PC-3 (cell line): Measurements from ENCODE around the gene PRR5L. TPM values are rescaled to one million over a fixed set of nuclear protein-coding genes. Genes with fewer than 3 reads are reported as not detected.

Source experiments
- ATAC-seq: fragments of 200-7000 bp; cut with Tn5 transposase; 2 replicates; pipeline ENCODE4 v1.9.1; 2020; ENCODE audit warnings: mild to moderate bottlenecking, moderate library complexity
- BruUV-seq: library from RNA; stranded (reverse); fragments of 400-500 nt; replicated peaks from 2 replicates; lab custom pipeline; 2021; lab: Mats Ljungman, UMichigan
- CTCF ChIA-PET: fragments of 300-600 bp; sonication (Branson Sonifier 250); formaldehyde crosslinking; loops from one replicate; lab custom pipeline; 2022; ENCODE audit warnings: antibody characterized with exemption; lab: Charles Lee
- POLR2A ChIA-PET: fragments of 300-600 bp; sonication (Branson Sonifier 250); formaldehyde crosslinking; loops from one replicate; lab custom pipeline; 2022; ENCODE audit warnings: antibody characterized with exemption; ENCODE audit not compliant: unreplicated experiment; lab: Charles Lee
- DNase-seq: peaks from one replicate; pipeline ENCODE4 v3.0.0-alpha.2; 2015
- H2AFZ ChIP-seq: fragments of 300-600 bp; sonication (generic); 2 replicates; pipeline ENCODE4 v1.6.0; 2016; ENCODE audit warnings: antibody characterized with exemption, low read length
- H3F3A ChIP-seq: fragments of 300-600 bp; sonication (generic); one replicate; pipeline ENCODE4 v1.6.0; 2017; ENCODE audit warnings: antibody characterized with exemption, low read length, control low read depth, mild to moderate bottlenecking; ENCODE audit not compliant: unreplicated experiment
- H3K27ac ChIP-seq: fragments of 300-600 bp; sonication (generic); 2 replicates; pipeline ENCODE4 v1.5.1; 2016; ENCODE audit warnings: mild to moderate bottlenecking, low read length
- H3K27me3 ChIP-seq: fragments of 300-600 bp; sonication (generic); 2 replicates; pipeline ENCODE4 v1.6.1; 2016; ENCODE audit warnings: low read length, mixed read lengths
- H3K36me3 ChIP-seq: fragments of 300-600 bp; sonication (generic); 2 replicates; pipeline ENCODE4 v1.6.1; 2016; ENCODE audit warnings: low read depth, mixed run types, low read length, mixed read lengths
- H3K4me1 ChIP-seq: fragments of 300-600 bp; sonication (generic); 2 replicates; pipeline ENCODE4 v1.5.1; 2016; ENCODE audit warnings: low read length; ENCODE audit not compliant: insufficient read depth
- H3K4me2 ChIP-seq: fragments of 300-600 bp; sonication (generic); 2 replicates; pipeline ENCODE4 v1.6.0; 2016; ENCODE audit warnings: low read length
- H3K4me3 ChIP-seq: fragments of 300-600 bp; sonication (generic); 2 replicates; pipeline ENCODE4 v1.5.1; 2016; ENCODE audit warnings: mild to moderate bottlenecking, low read length, mixed read lengths
- H3K79me2 ChIP-seq: fragments of 300-600 bp; sonication (generic); 2 replicates; pipeline ENCODE4 v1.6.1; 2017; ENCODE audit warnings: low read length, mixed read lengths
- H3K9ac ChIP-seq: fragments of 300-600 bp; sonication (generic); 2 replicates; pipeline ENCODE4 v1.6.0; 2016; ENCODE audit warnings: mild to moderate bottlenecking, low read length
- H3K9me2 ChIP-seq: fragments of 300-600 bp; sonication (generic); replicated peaks from 2 replicates; pipeline ENCODE4 v1.6.1; 2016; ENCODE audit warnings: mixed run types, low read length, mixed read lengths
- H3K9me3 ChIP-seq: fragments of 300-600 bp; sonication (generic); 2 replicates; pipeline ENCODE4 v1.6.1; 2016; ENCODE audit warnings: low read length, mixed read lengths
- H4K20me1 ChIP-seq: fragments of 300-600 bp; sonication (generic); 2 replicates; pipeline ENCODE4 v1.6.1; 2016; ENCODE audit warnings: low read length, mixed read lengths
- EZH2 ChIP-seq: fragments of 300-600 bp; sonication (generic); IDR thresholded peaks from one replicate; pipeline ENCODE4 v1.6.1; 2017; ENCODE audit warnings: antibody characterized with exemption, mild to moderate bottlenecking, low read length; ENCODE audit not compliant: unreplicated experiment
- EZH2phosphoT487 ChIP-seq: fragments of 300-600 bp; sonication (generic); IDR thresholded peaks from 2 replicates; pipeline ENCODE4 v1.6.1; 2018; ENCODE audit warnings: mild to moderate bottlenecking, antibody characterized with exemption, low read length, borderline replicate concordance
- intact Hi-C: fragments of 100-400 bp; cut with micrococcal nuclease; formaldehyde crosslinking; loops from 2 replicates; pipeline ENCODE4 v1.9.0; 2023
- total RNA-seq: library from RNA; depleted of rRNA; stranded (reverse); fragments of >200 nt; gene quantifications from 2 replicates; pipeline ENCODE4 v1.2.3, GENCODE V29; 2014
- TF ChIP-seq, protein P1 (sequence below): fragments of 300-600 bp; sonication (generic); conservative IDR thresholded peaks from 2 replicates; pipeline ENCODE4 v1.5.1; 2017; ENCODE audit warnings: antibody characterized with exemption, low read depth, mild to moderate bottlenecking, low read length

Gene PRR5L
- total RNA-seq, 1 experiment from 2014 or later = 4.7 TPM

- Histone ChIP-seq H3K9ac (no peak overlapping the region), H3K4me2 (no peak overlapping the region), H4K20me1 (no peaks in the 10 kb centered on the region), H3K79me2 (no peaks in the 10 kb centered on the region), H3F3A (no peaks in the 10 kb centered on the region), H3K36me3 (peaks cover 7% of the 10 kb centered on the region; the same call in 1 of the 2 replicates), H3K27ac (no peak overlapping the region), H3K9me2 (no peaks in the 10 kb centered on the region), H3K27me3 (no peaks in the 10 kb centered on the region), H3K4me3 (no peak overlapping the region), H2AFZ (no peak overlapping the region), H3K4me1 (no peaks in the 10 kb centered on the region), H3K9me3 (no peaks in the 10 kb centered on the region)
- ChIA-PET CTCF (no interaction called here), POLR2A (no interaction called here)
- no peak for DNase-seq
- no peak for TF ChIP-seq EZH2phosphoT487
- TF ChIP-seq EZH2 = no peak
- TF ChIP-seq, protein P1, sequence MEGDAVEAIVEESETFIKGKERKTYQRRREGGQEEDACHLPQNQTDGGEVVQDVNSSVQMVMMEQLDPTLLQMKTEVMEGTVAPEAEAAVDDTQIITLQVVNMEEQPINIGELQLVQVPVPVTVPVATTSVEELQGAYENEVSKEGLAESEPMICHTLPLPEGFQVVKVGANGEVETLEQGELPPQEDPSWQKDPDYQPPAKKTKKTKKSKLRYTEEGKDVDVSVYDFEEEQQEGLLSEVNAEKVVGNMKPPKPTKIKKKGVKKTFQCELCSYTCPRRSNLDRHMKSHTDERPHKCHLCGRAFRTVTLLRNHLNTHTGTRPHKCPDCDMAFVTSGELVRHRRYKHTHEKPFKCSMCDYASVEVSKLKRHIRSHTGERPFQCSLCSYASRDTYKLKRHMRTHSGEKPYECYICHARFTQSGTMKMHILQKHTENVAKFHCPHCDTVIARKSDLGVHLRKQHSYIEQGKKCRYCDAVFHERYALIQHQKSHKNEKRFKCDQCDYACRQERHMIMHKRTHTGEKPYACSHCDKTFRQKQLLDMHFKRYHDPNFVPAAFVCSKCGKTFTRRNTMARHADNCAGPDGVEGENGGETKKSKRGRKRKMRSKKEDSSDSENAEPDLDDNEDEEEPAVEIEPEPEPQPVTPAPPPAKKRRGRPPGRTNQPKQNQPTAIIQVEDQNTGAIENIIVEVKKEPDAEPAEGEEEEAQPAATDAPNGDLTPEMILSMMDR = no peak
- BruUV-seq = no TSS peak
- intact Hi-C loops = no loop called here
- no peak for ATAC-seq
Measured at GRCh38 chr11:36485298-36486002, 189.4 kb downstream of the PRR5L start.

DNA sequence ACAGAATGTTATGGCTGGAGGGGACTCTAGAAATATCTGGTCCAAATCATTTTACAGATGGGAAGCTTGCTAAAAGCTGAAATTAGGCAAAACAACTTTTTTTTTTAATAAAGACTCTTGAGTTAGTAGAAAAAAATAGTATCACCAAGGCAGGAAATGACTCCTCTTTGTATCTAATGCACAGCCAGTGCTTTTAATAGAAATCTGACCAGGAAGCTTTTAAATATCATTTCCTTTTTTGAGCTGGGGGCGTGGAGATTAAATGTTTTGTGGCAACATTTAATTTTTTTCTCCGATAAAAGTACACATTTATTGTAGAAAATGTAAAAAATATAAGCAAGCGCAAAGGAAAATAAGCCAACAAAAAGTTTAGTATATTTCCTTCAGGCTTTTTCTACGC, 191.5 kb downstream of the PRR5L start:
- H3K9me2 ChIP-seq = no peaks in the 10 kb centered on the region
- H3K4me3 ChIP-seq = no peak overlapping the region
- no peaks in the 10 kb centered on the region for H3K79me2 ChIP-seq
- no peak overlapping the region for H3K9ac ChIP-seq
- H3K4me2 ChIP-seq = no peak overlapping the region
- H3K27ac ChIP-seq = no peak overlapping the region
- TF ChIP-seq EZH2 (no peak), EZH2phosphoT487 (no peak)
- H3F3A ChIP-seq = no peaks in the 10 kb centered on the region
- H3K27me3 ChIP-seq = no peaks in the 10 kb centered on the region
- ChIA-PET POLR2A (no interaction called here), CTCF (interaction anchor here (1.2 kb wide), 1 partner anchor 9 kb away, joined by 3 read pairs; no protein-coding TSS in a partner anchor)
- no peak overlapping the region for H2AFZ ChIP-seq
- no peaks in the 10 kb centered on the region for H4K20me1 ChIP-seq
- H3K9me3 ChIP-seq = no peaks in the 10 kb centered on the region
- BruUV-seq = no TSS peak
- intact Hi-C loops = no loop called here
- no peaks in the 10 kb centered on the region for H3K4me1 ChIP-seq
- ATAC-seq (no peak), DNase-seq (no peak)
- H3K36me3 ChIP-seq = peaks cover 16% of the 10 kb centered on the region; the same call in 1 of the 2 replicates

DNA sequence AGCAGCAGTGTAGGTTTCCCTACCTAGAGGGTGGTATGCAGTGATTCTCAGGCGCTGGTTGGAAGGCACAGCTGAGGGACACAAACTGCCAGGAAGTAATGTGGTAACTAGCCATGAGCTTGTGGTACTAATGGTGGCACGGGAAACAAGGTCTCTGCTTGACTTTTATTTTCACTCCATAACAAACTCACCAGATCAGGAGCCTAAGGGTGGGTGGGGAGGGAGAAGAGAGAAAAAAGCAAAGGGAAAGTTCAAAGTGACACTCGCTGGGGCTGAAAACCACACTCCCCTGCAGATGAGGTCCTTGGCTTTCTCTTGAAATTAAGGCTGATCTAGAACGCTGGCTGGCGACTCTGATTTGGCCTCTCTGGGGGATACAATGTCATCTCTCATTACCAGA, 192.0 kb downstream of the PRR5L start:
- CTCF ChIA-PET = interaction anchor here (1.2 kb wide), 1 partner anchor 9 kb away, joined by 3 read pairs; no protein-coding TSS in a partner anchor
- no peak overlapping the region for H3K9ac ChIP-seq
- H3K36me3 ChIP-seq = peaks cover 16% of the 10 kb centered on the region; the same call in 1 of the 2 replicates

More for the DNA sequence above, 192.0 kb downstream of the PRR5L start:
- POLR2A ChIA-PET = no interaction called here
- Histone ChIP-seq H3K4me3 (no peak overlapping the region), H4K20me1 (no peaks in the 10 kb centered on the region), H3F3A (no peaks in the 10 kb centered on the region), H3K79me2 (no peaks in the 10 kb centered on the region), H3K27me3 (no peaks in the 10 kb centered on the region), H2AFZ (no peak overlapping the region), H3K4me1 (no peaks in the 10 kb centered on the region), H3K9me3 (no peaks in the 10 kb centered on the region), H3K4me2 (no peak overlapping the region), H3K9me2 (no peaks in the 10 kb centered on the region), H3K27ac (no peak overlapping the region)
- no peak for DNase-seq
- intact Hi-C loops = no loop called here
- TF ChIP-seq EZH2phosphoT487 (no peak), EZH2 (no peak)
- TF ChIP-seq, protein P1 = no peak
- no TSS peak for BruUV-seq
- ATAC-seq = no peak
